ENCODE measurements around the gene COL8A1. TPM values are rescaled to one million over a fixed set of nuclear protein-coding genes. Genes with fewer than 3 reads are reported as not detected.

Gene COL8A1
- total RNA-seq, 1 experiment from 2014 or later: not detected

DNA sequence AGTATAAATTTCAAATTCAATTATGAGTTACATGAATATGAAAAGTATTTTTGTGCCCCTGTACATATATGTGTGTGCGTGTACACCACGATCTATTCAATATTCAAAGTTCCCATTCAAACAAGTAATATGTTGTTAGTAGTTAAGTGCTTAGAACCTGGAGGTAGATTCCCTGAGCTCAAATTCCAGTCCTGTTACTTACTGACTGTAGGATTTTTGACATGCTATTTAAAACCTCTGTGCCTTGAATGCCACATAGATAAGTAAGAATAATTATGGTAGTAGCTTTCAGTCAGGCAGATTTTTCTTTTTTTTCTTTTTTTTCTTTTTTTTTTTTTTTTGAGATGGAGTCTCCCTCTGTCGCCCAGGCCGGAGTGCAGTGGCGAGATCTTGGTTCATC is 126.0 kb downstream of the COL8A1 start:
- in situ Hi-C loops (cut with HindIII; ENCODE audit: low pct_unique_long_range_greater_than_20kb, low sequenced_read_pairs): no loop called here
- DNase-seq (ENCODE audit: low read depth, low spot score): no peak

DNA sequence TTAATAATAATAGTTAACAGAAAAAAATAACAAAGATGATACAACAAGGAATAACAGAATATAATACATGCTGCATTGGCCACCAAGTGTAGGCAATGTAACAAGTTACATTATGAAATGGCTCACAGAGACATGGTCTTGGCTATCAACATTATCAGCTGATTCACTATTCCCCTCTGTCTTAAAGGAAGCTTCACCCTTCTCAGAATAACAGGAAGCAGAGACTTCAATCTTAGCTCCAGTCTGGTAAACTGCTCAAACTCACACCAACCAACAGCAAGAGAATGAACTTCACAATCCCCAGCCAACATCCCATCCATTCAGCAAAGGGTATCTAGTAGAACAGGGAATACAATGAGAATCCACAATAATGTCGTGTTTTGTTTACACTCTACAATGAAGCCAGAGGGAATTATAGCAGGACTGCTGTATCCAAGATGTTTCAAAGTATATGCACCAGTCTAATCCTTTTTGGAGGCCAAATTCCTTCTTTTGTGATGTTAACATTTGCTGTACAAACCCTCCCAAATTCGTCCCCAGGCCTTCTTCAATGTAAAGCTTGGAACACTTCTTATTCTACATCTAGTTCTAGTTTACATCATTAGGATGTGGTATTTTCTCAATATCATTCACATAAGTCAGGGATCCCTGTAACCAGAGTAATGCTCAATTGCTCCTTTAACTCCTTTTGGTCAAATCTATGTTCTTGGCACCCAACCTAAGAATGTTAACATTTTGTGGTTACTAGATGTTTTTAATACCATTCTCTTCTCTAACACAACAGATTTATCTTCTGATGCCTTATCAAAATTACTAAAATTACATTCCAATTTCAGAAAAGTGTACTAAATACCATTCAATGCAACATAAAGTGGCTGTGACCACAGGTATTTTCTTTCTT is 126.9 kb downstream of the COL8A1 start:
- DNase-seq (ENCODE audit: low read depth, low spot score): no peak
- in situ Hi-C loops (cut with HindIII; ENCODE audit: low pct_unique_long_range_greater_than_20kb, low sequenced_read_pairs): no loop called here

DNA sequence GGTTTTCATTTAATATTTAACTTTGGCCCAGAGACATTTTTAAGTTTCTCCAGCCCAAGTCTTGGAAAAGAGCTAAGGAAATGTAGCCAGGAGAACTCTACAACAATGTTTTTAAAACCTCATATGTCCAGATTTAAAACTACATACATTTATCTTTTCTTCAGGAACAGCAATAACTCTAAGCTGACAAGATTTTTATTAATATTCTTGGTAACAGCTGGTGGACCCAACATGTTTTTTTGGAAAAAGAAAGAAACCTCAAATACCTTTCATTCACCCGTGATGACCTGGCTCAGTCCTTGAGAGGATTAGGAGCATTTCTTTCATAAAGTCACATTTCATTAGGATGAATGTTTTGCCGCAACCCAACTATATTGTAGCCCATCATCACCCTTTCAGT is 128.9 kb downstream of the COL8A1 start:
- in situ Hi-C loops (cut with HindIII; ENCODE audit: low pct_unique_long_range_greater_than_20kb, low sequenced_read_pairs): no loop called here

DNA sequence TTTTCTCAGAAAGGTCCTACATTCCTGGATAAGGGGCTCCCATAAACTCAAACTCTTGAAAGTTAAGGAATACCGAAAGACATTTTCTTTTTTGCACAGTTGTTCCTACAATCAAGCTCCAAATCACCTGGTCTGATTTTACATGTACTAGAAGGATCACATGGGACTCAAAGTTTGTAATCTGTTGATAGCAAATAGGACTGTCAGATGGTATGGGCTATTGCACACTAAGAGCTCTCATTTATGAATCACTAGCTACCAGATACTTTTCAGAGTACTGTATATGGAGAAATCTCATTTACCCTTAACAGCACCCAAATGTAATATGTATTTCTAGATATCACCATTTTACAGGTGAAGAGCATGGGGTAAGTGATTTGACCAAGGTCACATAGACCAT is 129.7 kb downstream of the COL8A1 start:
- DNase-seq (ENCODE audit: low read depth, low spot score): no peak
- in situ Hi-C loops (cut with HindIII; ENCODE audit: low pct_unique_long_range_greater_than_20kb, low sequenced_read_pairs): no loop called here

More for the DNA sequence above, 128.9 kb downstream of the COL8A1 start:
- no peak for DNase-seq (ENCODE audit: low read depth, low spot score)

DNA sequence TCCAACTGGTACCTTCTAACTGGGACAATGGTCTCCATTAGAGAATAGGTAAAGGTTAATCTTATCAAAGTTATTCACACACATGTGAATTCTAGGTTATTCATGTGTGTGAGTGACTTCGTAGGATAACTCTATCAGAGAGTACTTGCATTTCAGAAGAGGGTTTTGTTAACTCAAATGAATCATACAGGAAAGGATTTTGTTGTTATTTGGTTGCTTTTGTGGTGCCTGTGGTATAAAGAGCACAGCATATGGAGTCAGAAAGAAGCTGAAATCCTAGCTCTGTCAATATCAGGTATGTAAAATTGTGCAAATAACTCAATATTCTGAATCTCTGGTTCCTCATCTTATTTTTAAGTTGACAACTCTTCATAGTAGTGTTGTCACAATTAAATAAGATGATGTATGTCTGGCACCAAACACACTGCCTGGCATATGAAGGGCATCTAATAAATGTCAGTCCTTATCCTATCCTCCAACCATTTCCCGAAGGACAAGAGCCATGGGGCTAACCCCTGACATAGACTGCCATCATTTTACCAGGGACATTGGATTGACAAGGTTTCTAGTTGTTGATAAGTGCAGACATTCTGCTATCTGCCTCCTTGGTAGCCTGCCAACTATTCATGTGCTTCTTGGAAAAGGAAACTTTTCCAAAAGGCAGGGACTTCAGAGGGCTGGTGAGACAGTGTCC is 130.6 kb downstream of the COL8A1 start:
- in situ Hi-C loops (cut with HindIII; ENCODE audit: low pct_unique_long_range_greater_than_20kb, low sequenced_read_pairs): no loop called here
- DNase-seq (ENCODE audit: low read depth, low spot score): no peak

DNA sequence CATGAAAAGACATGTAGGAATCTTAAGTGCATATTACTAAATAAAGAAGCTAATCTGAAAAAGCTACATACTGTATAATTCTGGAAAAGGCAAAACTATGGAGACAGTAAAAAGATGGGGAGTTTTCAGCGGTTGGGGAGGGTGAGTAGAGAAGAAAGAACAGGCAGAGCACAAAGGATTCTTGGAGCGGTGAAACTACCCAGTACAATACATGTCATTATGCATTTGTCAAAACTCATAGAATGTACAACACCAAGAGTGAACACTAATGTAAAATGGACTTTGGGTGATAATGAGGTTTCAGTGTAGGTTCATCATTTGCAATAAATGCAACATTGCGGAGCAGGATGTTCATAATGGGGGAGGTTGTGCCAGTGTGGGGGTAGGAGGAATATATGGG is 133.8 kb downstream of the COL8A1 start:
- in situ Hi-C loops (cut with HindIII; ENCODE audit: low pct_unique_long_range_greater_than_20kb, low sequenced_read_pairs): no loop called here
- DNase-seq (ENCODE audit: low read depth, low spot score): no peak

DNA sequence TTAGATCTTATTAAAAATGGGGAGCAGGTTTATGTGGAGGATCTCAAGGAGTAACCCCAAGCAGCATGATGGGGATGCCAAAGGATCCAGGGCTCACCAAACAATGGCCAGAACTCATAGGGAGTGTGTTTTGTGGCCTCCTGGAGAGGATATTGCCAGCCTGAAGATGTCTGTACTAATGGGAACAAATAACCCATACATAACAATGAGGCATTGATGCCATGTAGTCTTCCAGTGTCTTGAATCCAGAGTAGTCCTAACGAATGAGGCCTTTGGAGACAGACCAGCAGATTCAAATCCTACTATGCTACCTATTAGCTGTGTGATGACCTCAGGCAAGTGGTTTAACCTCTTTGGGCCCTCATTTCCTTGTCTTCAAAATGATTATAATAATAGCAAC is 134.3 kb downstream of the COL8A1 start:
- in situ Hi-C loops (cut with HindIII; ENCODE audit: low pct_unique_long_range_greater_than_20kb, low sequenced_read_pairs): no loop called here
- DNase-seq (ENCODE audit: low read depth, low spot score): no peak

DNA sequence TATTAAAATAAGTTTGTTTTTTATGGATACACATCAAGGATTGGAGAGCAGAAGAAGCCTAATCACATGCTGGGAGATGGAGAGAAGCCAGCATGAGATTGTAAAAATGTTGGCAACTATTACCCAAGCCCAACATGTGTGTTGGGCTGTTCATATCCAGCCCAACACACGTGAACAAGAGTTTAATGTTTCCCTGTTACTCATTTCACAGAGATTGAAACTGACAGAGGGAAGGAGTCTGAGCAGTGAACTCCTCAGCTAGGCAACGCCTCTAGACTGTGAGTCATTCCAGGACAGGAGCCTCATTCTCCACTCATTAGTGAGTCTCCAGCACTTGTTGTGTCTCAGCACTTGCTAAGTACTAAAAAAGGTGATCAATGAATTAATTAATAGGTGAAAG is 136.1 kb downstream of the COL8A1 start:
- in situ Hi-C loops (cut with HindIII; ENCODE audit: low pct_unique_long_range_greater_than_20kb, low sequenced_read_pairs): no loop called here
- no peak for DNase-seq (ENCODE audit: low read depth, low spot score)

DNA sequence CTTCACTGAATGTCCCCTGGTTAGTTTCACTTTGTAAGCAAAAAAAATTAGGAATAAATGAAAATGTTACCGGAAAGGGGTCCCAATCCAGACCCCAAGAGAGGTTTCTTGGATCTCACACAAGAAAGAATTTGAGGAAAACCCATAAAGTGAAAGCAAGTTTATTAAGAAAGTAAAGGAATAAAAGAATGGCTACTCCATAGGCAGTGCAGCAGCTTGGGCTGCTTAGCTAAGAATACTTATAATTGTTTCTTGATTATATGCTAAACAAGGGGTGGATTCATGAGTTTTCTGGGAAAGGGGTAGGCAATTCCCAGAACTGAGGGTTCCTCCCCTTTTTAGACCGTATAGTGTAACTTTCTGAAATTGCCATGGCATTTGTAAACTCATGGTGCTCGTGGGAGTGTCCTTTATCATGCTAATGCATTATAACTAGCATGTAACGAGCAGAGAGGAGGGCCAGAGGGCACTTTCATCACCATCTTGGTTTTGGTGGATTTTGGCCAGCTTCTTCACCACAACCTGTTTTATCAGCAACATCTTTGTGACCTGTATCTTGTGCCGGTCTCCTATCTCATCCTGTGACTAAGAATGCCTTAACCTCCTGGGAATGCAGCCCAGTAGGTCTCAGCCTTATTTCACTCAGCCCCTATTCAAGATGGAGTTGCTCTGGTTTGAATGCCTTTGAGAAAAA is 138.3 kb downstream of the COL8A1 start:
- in situ Hi-C loops (cut with HindIII; ENCODE audit: low pct_unique_long_range_greater_than_20kb, low sequenced_read_pairs): no loop called here
- DNase-seq (ENCODE audit: low read depth, low spot score): no peak

DNA sequence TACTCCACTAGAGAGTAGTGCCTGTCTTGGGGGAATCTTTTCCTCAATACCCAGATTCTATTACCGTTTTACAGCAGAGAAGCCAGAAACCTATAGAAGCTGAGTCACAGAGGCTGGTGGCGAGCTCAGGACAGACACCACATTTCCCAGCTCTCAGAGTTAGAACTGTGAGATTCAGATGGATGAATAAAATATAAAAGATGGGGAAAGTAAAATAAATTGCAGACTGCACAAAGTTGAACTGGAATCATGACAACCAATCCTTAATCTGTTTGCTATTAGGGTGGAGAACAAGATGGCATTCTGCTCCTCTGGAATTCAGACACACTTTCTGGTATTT is 138.8 kb downstream of the COL8A1 start:
- in situ Hi-C loops (cut with HindIII; ENCODE audit: low pct_unique_long_range_greater_than_20kb, low sequenced_read_pairs): no loop called here
- no peak for DNase-seq (ENCODE audit: low read depth, low spot score)

DNA sequence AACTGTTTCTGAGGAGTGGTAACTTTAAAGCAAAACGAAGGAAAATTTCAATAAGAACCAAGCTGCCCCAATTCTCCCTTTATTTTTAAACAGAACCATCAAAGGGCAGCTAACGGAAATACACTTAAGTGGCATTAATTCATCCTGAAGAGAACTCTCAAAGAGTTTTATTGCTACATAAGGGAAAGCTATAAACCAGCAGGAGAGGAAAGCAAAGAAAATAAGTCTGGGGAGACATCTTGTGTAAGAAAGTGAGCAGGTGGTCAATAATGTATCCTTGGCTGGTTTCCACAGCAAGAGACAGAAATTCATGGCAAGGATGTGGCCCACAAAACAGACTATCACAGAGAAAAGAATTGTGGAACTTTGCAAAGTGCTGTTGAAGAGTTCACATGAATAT is 139.3 kb downstream of the COL8A1 start:
- no peak for DNase-seq (ENCODE audit: low read depth, low spot score)
- in situ Hi-C loops (cut with HindIII; ENCODE audit: low pct_unique_long_range_greater_than_20kb, low sequenced_read_pairs): no loop called here

DNA sequence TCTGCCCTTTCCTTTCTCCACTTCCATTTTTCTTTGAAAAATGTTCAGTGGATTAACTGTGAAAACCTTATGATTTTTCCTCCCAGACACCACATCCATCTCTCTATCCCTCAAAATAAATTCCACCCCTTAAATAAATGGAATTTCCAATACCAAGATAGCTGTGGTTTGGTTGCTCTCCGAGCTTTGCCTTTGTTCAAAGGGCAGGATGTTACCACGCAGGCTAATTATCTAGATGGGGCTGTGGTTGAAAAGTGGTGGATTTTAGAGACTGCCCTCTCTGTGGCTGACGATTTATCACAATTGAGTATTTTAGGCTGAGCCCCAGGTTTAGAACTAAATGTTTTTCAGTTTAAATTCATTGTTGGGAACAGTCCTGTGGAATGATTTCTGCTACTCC is 142.4 kb downstream of the COL8A1 start:
- in situ Hi-C loops (cut with HindIII; ENCODE audit: low pct_unique_long_range_greater_than_20kb, low sequenced_read_pairs): no loop called here
- no peak for DNase-seq (ENCODE audit: low read depth, low spot score)

DNA sequence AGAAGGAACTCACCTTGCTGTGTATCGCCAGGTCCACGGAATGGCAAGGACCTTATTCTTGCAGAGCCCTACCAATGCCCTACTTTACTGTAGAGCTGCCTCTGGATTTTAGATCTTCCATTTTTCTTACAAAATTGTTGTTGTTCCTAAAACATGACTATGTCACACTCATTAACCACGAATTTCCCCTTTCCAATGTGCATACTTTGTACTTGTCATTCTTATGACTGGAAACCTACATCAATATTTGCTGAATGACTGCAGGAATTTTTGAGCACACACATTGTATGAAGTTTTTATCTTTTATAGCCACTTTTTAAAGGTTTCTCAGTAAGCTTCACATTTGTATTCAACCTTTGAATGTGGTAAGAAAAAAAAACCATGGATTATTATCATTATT is 143.4 kb downstream of the COL8A1 start:
- in situ Hi-C loops (cut with HindIII; ENCODE audit: low pct_unique_long_range_greater_than_20kb, low sequenced_read_pairs): no loop called here

DNA sequence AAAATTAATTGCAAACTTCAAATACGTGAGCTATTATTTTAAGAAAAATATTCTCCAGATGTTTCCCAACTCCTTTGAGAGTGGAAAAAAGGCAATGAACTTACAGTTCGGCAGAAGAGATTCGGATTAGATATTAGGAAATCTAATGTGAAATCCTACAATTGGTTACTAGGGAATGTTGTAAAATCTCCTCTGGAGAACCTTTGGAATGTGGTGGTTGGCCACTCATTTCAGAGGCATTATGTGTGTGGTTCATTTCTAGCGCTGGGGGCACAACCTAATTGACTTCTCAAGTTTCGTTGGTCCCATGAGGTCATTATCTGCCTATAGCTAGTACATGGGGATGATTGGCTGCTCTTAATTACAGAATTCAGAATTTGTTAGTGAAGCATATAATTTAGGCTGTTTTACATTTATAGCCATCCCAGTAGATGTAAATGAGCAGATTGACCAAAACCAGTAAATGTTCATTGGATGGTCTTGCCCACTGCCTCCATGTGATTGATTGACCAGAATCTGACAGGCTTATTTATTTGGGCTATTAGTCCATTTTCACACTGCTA is 144.7 kb downstream of the COL8A1 start:
- in situ Hi-C loops (cut with HindIII; ENCODE audit: low pct_unique_long_range_greater_than_20kb, low sequenced_read_pairs): no loop called here
- peak; percentile 34 for DNase-seq (ENCODE audit: low read depth, low spot score)

More for the DNA sequence above, 143.4 kb downstream of the COL8A1 start:
- DNase-seq (ENCODE audit: low read depth, low spot score): no peak

DNA sequence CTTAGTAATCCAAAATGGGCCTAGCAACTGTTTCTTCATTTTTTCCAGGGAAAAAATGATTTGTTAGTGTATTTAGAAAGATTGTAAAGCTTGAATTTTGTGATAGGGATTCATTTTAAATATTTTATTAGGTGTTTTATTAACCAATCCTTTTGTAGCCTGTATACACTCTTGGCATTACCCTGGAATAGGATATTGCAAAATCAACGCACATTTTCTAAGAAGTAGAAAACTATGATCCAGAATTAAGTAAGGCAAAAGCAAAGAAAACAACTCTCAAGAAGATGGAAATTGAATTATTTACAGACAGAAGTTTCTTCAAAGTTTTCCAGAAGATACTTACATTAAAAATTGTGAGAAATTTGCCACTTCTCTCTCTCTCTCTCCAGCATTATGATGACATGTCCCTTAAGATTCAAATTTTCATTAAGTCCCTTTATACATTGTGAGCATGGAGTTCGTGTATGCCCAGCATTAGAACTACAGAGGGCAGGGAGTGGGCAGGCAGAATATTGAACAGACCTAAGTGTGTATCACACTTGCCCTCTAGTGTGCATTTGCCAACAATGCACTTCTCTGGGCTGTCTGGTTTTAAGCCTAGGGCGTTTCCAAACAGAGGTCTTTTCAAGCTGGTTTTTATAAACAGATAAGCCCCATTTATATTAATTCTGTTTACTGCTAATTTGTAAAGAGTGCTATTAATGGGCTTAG is 150.8 kb downstream of the COL8A1 start:
- in situ Hi-C loops (cut with HindIII; ENCODE audit: low pct_unique_long_range_greater_than_20kb, low sequenced_read_pairs): no loop called here
- peak; percentile 80 for DNase-seq (ENCODE audit: low read depth, low spot score)

DNA sequence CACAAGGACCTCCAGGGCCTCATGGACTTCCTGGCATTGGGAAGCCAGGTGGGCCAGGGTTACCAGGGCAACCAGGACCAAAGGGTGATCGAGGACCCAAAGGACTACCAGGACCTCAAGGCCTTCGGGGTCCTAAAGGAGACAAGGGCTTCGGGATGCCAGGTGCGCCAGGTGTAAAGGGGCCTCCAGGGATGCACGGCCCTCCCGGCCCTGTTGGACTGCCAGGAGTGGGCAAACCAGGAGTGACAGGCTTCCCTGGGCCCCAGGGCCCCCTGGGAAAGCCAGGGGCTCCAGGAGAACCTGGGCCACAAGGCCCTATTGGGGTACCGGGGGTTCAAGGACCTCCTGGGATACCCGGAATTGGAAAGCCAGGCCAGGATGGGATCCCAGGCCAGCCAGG is 156.1 kb downstream of the COL8A1 start:
- in situ Hi-C loops (cut with HindIII; ENCODE audit: low pct_unique_long_range_greater_than_20kb, low sequenced_read_pairs): no loop called here
- no peak for DNase-seq (ENCODE audit: low read depth, low spot score)

DNA sequence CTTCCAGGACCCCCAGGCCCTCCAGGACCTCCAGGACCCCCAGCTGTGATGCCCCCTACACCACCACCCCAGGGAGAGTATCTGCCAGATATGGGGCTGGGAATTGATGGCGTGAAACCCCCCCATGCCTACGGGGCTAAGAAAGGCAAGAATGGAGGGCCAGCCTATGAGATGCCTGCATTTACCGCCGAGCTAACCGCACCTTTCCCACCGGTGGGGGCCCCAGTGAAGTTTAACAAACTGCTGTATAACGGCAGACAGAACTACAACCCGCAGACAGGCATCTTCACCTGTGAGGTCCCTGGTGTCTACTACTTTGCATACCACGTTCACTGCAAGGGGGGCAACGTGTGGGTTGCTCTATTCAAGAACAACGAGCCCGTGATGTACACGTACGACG is 157.2 kb downstream of the COL8A1 start:
- no peak for DNase-seq (ENCODE audit: low read depth, low spot score)
- in situ Hi-C loops (cut with HindIII; ENCODE audit: low pct_unique_long_range_greater_than_20kb, low sequenced_read_pairs): no loop called here

DNA sequence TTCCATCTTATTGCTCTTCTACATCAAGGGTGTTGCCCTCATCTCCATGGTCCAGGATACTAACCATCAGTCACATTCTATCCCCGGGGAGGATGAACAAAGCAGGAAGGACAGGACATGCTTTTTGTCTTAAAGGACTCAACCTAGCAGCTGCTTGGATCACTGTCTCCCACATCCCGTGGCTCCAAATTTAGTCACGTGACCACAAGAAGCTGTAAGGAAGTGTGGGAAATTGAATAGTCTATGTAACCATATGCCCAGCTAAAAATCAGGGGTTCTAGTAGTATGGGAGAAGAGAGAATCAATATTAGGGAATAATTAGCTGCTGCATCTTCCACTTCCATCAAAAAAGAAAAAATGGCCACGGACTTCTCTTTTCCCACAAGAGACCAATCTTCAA is 161.0 kb downstream of the COL8A1 start:
- in situ Hi-C loops (cut with HindIII; ENCODE audit: low pct_unique_long_range_greater_than_20kb, low sequenced_read_pairs): no loop called here
- DNase-seq (ENCODE audit: low read depth, low spot score): no peak
